ENCODE measurements around the gene PDAP1. TPM values are rescaled to one million over a fixed set of nuclear protein-coding genes. Genes with fewer than 3 reads are reported as not detected.

Gene PDAP1
- total and polyA plus RNA-seq, 9 of the 15 experiments (the other 6 are each of a cell fraction or from before 2014, with no cell fraction given), result 10.2 to 315 (median 129) TPM

- TF ChIP-seq HOMEZ (CRISPR knock-in tag; IDR thresholded peaks at IDR 0.05), result no peak
- TF ChIP-seq CHD1 (IDR thresholded peaks at IDR 0.05; ENCODE audit: low read length), result no peak
- no peak for TF ChIP-seq ZBTB9 (CRISPR knock-in tag; IDR thresholded peaks at IDR 0.05)
- no peak for TF ChIP-seq HNRNPK (IDR thresholded peaks at IDR 0.05; ENCODE audit: low read depth, low read length, poor library complexity, severe bottlenecking)
- no peak for TF ChIP-seq NR3C1 (CRISPR knock-in tag; IDR thresholded peaks at IDR 0.05)
- TF ChIP-seq GTF2F1 (IDR thresholded peaks at IDR 0.05; ENCODE audit: low read depth, low read length), result no peak
- no peak for TF ChIP-seq SMAD1 (IDR thresholded peaks at IDR 0.05; ENCODE audit: low read depth, low read length, partially characterized antibody)
- TF ChIP-seq NRF1 (conservative IDR thresholded peaks at IDR 0.05 in 1 of 2, IDR thresholded peaks at IDR 0.05 in 1 of 2), result peak in 1 of 2 experiments; percentile 18; a peak in 1 of 4 replicates
- peak; percentile 52 for TF ChIP-seq RBBP5 (IDR thresholded peaks at IDR 0.05; ENCODE audit: borderline replicate concordance, insufficient read depth, low read length, poor library complexity, severe bottlenecking)
- TF ChIP-seq TEAD2 (tag; IDR thresholded peaks at IDR 0.05), result no peak
- no peak for TF ChIP-seq GABPB2 (CRISPR knock-in tag; conservative IDR thresholded peaks at IDR 0.05)
- peak; percentile 41; the same call in 1 of the 2 replicates for TF ChIP-seq FOSL1 (tag; conservative IDR thresholded peaks at IDR 0.05)
- TF ChIP-seq MEF2A (IDR thresholded peaks at IDR 0.05; ENCODE audit: control insufficient read depth, low read depth, low read length), result no peak
- no peak for TF ChIP-seq MYBL2 (IDR thresholded peaks at IDR 0.05; ENCODE audit: low read depth)
- no peak for TF ChIP-seq MYBL2 (CRISPR knock-in tag; IDR thresholded peaks at IDR 0.05; ENCODE audit: borderline replicate concordance)
- TF ChIP-seq PURB (CRISPR knock-in tag; IDR thresholded peaks at IDR 0.05; ENCODE audit: low read depth), result no peak
- TF ChIP-seq GATAD2A (IDR thresholded peaks at IDR 0.05), result peak; percentile 57; the same call in 1 of the 2 replicates
- no peak for TF ChIP-seq MCM3 (IDR thresholded peaks at IDR 0.05)
- no peak for TF ChIP-seq ZNF133 (CRISPR knock-in tag; IDR thresholded peaks at IDR 0.05)
- TF ChIP-seq SIN3B (IDR thresholded peaks at IDR 0.05; ENCODE audit: low read depth), result no peak
- no peak for TF ChIP-seq ZNF589 (CRISPR knock-in tag; IDR thresholded peaks at IDR 0.05; ENCODE audit: low read depth)
- TF ChIP-seq ZNF830 (CRISPR knock-in tag; IDR thresholded peaks at IDR 0.05), result no peak
- no peak for TF ChIP-seq TAF1 (IDR thresholded peaks at IDR 0.05; ENCODE audit: control insufficient read depth, extremely low read depth, insufficient read depth, low read length, severe bottlenecking)
- peak; percentile 78; the same call in 1 of the 2 replicates for TF ChIP-seq HDAC2 (IDR thresholded peaks at IDR 0.05)
- no peak for TF ChIP-seq MIER1 (IDR thresholded peaks at IDR 0.05; ENCODE audit: low read depth)
- 0 out of 2 replicates have a peak, but pooled peaks have one; percentile 22 for TF ChIP-seq EGR1 (conservative IDR thresholded peaks at IDR 0.05)
- no peak for TF ChIP-seq XRCC4 (IDR thresholded peaks at IDR 0.05; ENCODE audit: extremely low read depth, insufficient read depth, insufficient read length)
- TF ChIP-seq ZNF699 (CRISPR knock-in tag; IDR thresholded peaks at IDR 0.05; ENCODE audit: insufficient replicate concordance), result no peak
- no peak for TF ChIP-seq NFATC3 (IDR thresholded peaks at IDR 0.05)
Observed at GRCh38 chr7:99369767-99370391, 38.5 kb downstream of the PDAP1 start (continued).

All from K562 (cell line).